Endothelial cell of umbilical vein (primary cell): ENCODE data around the gene KRTAP5-6.

Source experiments
- CTCF ChIP-seq, 2 donors: IDR thresholded peaks; 1 replicate in 1 of 2; 2 replicates in 1 of 2; pipeline ENCODE4 v1.5.1; 2011; ENCODE audit warnings: low read length in 2 of 2, mild to moderate bottlenecking in 2 of 2, moderate library complexity in 2 of 2, control low read depth in 1 of 2, inconsistent platforms in 1 of 2, low read depth in 1 of 2; ENCODE audit not compliant: insufficient read depth in 1 of 2; ENCODE audit errors: extremely low read depth in 1 of 2
- EZH2 ChIP-seq: IDR thresholded peaks from 2 replicates; pipeline ENCODE4 v1.6.1; 2012; ENCODE audit warnings: borderline replicate concordance, low read depth, mild to moderate bottlenecking, moderate library complexity, low read length, inconsistent platforms; ENCODE audit not compliant: severe bottlenecking
- MAX ChIP-seq: IDR thresholded peaks from 2 replicates; pipeline ENCODE4 v1.6.1; 2011; ENCODE audit not compliant: insufficient read depth, insufficient read length
- POLR2A ChIP-seq: IDR thresholded peaks from 2 replicates; pipeline ENCODE4 v1.6.1; 2012; ENCODE audit warnings: low read depth, mild to moderate bottlenecking, control low read depth, low read length
- POLR2AphosphoS5 ChIP-seq: IDR thresholded peaks from 2 replicates; pipeline ENCODE4 v1.6.1; 2012; ENCODE audit warnings: low read depth, mild to moderate bottlenecking, control low read depth, low read length, moderate library complexity; ENCODE audit not compliant: insufficient read depth

- no peak for TF ChIP-seq CTCF (IDR thresholded peaks at IDR 0.05; ENCODE audit: extremely low read depth in 1 of 2, insufficient read depth in 1 of 2, low read depth in 1 of 2, low read length in 2 of 2)
- TF ChIP-seq POLR2A = no peak
- no peak for TF ChIP-seq POLR2AphosphoS5
- TF ChIP-seq EZH2 = no peak
- no peak for TF ChIP-seq MAX
Observed at GRCh38 chr11:1742371-1742770, 45.4 kb downstream of the KRTAP5-6 start.
